ENCODE measurements around the gene SPAAR.
"Not testable (repeated sequence)": the region's sequence is repeated elsewhere in the genome, so short reads cannot be mapped to it uniquely, and the experiment has no call there.

Gene SPAAR

DNA sequence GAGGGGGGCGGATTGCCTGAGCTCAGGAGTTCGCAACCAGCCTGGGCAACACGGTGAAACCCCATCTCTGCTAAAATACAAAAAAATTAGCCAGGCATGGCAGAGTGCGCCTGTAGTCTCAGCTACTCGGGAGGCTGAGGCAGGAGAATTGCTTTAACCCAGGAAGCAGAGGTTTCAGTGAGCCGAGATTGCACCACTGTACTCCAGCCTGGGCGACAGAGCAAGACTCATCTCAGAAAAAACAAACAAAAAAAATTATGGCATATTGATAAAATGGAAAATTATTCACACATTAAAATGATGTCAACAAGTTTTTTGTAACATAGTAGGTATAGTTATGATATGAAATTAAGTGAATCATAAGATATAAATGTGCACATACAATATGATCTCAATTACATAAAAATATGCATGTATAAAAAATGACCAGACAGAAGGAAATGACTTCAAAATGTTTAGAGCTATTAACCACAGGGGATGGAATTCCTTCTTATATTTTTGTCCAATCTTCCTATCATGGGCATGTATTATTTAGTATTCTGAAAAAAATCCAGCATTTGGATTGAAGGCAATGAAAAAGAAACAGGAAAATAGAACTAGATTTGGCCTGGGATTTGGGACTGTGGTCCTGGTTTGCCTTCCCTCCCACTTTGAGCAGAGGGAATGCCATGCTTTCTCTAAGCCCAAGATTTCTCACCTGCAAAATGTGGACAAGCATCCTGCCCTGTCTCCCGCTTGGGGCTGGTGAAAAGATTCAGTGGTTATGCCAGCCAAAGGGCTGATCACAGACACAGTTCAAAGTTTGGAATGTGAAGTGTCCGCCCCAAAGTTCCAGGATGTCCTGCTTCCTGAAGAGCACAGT lies 19.5 kb downstream of the SPAAR start:
- TF ChIP-seq, protein P1, sequence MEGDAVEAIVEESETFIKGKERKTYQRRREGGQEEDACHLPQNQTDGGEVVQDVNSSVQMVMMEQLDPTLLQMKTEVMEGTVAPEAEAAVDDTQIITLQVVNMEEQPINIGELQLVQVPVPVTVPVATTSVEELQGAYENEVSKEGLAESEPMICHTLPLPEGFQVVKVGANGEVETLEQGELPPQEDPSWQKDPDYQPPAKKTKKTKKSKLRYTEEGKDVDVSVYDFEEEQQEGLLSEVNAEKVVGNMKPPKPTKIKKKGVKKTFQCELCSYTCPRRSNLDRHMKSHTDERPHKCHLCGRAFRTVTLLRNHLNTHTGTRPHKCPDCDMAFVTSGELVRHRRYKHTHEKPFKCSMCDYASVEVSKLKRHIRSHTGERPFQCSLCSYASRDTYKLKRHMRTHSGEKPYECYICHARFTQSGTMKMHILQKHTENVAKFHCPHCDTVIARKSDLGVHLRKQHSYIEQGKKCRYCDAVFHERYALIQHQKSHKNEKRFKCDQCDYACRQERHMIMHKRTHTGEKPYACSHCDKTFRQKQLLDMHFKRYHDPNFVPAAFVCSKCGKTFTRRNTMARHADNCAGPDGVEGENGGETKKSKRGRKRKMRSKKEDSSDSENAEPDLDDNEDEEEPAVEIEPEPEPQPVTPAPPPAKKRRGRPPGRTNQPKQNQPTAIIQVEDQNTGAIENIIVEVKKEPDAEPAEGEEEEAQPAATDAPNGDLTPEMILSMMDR (IDR thresholded peaks at IDR 0.05), result no peak
- no peak for TF ChIP-seq ZFX (IDR thresholded peaks at IDR 0.05; ENCODE audit: borderline replicate concordance)
- H3K27ac ChIP-seq, result no peak overlapping the region

DNA sequence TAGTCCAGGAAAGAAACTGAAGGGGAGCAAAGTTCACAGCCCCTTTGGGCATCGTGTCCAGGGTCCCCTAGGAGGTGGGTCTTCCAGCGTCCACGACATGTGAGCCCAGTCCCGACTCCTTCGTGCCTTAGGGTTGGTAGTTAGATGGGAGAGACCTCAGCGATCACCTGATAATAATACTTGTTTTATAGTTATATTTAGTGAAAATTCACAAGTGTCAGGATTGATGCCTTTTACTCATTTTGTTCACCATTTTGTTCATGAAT lies 20.1 kb downstream of the SPAAR start:
- no peak for TF ChIP-seq ZFX (IDR thresholded peaks at IDR 0.05; ENCODE audit: borderline replicate concordance)
- TF ChIP-seq, protein P1 (IDR thresholded peaks at IDR 0.05), result no peak
- no peak overlapping the region for H3K27ac ChIP-seq

GRCh38 chr9:35930521-35930920 lies 21.2 kb downstream of the SPAAR start:
- TF ChIP-seq ZFX (IDR thresholded peaks at IDR 0.05; ENCODE audit: borderline replicate concordance), result no peak
- TF ChIP-seq, protein P1 (IDR thresholded peaks at IDR 0.05), result no peak
- H3K27ac ChIP-seq, result no peak overlapping the region

GRCh38 chr9:35930989-35931388 lies 21.7 kb downstream of the SPAAR start:
- no peak overlapping the region for H3K27ac ChIP-seq
- TF ChIP-seq, protein P1 (IDR thresholded peaks at IDR 0.05), result no peak
- no peak for TF ChIP-seq ZFX (IDR thresholded peaks at IDR 0.05; ENCODE audit: borderline replicate concordance)

- TF ChIP-seq ZFX (IDR thresholded peaks at IDR 0.05; ENCODE audit: borderline replicate concordance), result no peak
- TF ChIP-seq, protein P1 (IDR thresholded peaks at IDR 0.05), result no peak
- H3K27ac ChIP-seq, result no peak overlapping the region
Measured at GRCh38 chr9:35932735-35933134, 23.4 kb downstream of the SPAAR start.

DNA sequence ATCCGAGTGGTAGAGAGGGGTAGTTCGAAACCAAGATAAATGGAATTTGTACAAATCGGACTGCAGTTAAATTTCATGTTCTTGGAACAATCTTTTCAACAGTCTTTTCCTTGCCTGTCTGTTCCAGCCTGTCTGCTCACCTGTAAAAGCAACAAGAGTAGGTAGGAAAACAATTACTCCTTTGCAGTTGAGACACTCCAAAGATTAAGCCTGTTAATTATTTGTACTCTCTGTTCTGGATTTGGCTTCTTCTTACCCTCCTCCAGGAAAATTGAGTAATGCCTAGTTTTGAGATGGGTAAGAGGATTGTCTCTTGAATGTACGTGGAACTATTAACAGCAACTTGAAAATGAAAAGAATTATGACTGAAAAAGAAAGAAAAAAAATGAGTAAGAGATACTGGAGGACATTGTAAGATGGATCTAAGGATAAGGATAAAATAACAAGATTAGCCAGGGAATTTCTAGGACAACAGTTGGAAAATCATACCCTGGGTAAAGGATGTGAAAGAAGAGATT lies 24.3 kb downstream of the SPAAR start:
- TF ChIP-seq, protein P1 (IDR thresholded peaks at IDR 0.05), result no peak
- no peak for TF ChIP-seq ZFX (IDR thresholded peaks at IDR 0.05; ENCODE audit: borderline replicate concordance)
- H3K27ac ChIP-seq, result no peak overlapping the region

GRCh38 chr9:35934069-35934468 lies 24.8 kb downstream of the SPAAR start:
- H3K27ac ChIP-seq, result not testable (repeated sequence)

All from 22Rv1 (cell line).